ENCODE measurements around the gene FSTL5.

FSTL5 gene

GRCh38 chr4:161342881-161343568 is 820.8 kb downstream of the FSTL5 start:
- no peak for TF ChIP-seq CTCF (IDR thresholded peaks at IDR 0.05)
- no peak overlapping the region for H3K27ac ChIP-seq
- no peak for DNase-seq (ENCODE audit: low spot score)
- no peak overlapping the region for H3K4me3 ChIP-seq

GRCh38 chr4:161336621-161337020 is 827.2 kb downstream of the FSTL5 start:
- no peak for TF ChIP-seq CTCF (IDR thresholded peaks at IDR 0.05)
- no peak overlapping the region for H3K27ac ChIP-seq
- H3K4me3 ChIP-seq, result no peak overlapping the region
- no peak for DNase-seq (ENCODE audit: low spot score)

GRCh38 chr4:161336016-161336530 is 827.7 kb downstream of the FSTL5 start:
- TF ChIP-seq CTCF (IDR thresholded peaks at IDR 0.05), result no peak
- no peak overlapping the region for H3K4me3 ChIP-seq
- DNase-seq (ENCODE audit: low spot score), result no peak
- no peak overlapping the region for H3K27ac ChIP-seq

All from coronary artery (tissue), 2 donors.